OCI-LY3 (cell line): ENCODE results near the gene PSMD14.

Experiments
- EZH2phosphoT487 ChIP-seq: fragments of 200-600 bp; shearing (Covaris generic); IDR thresholded peaks from 2 replicates; pipeline ENCODE4 v1.6.1; 2018; ENCODE audit warnings: antibody characterized with exemption, mixed run types, low read depth
- TF ChIP-seq, protein P1 (sequence below): fragments of 200-600, 300-600 bp; sonication (generic); IDR thresholded peaks from 2 replicates; pipeline ENCODE4 v1.5.1; 2014; ENCODE audit warnings: antibody characterized with exemption, low read length, low read depth

DNA sequence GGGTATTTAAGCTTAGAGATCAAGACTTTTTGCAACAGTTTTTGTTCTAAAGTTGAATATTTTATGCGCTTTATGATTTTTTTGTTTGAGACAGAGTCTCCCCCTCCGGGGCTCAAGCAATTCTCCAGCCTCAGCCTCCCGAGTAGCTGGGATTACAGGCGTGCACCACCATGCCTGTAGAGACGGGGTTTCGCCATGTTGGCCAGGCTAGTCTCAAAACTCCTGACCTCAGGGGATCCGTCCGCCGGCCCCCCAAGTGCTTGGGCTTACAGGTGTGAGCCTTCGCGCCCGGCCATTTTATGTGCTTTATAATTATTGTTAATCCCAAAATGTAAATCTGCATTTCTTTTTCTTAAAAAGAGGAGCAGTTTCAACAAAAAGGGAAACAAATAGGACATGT lies 136.9 kb downstream of the PSMD14 start:
- TF ChIP-seq, protein P1, sequence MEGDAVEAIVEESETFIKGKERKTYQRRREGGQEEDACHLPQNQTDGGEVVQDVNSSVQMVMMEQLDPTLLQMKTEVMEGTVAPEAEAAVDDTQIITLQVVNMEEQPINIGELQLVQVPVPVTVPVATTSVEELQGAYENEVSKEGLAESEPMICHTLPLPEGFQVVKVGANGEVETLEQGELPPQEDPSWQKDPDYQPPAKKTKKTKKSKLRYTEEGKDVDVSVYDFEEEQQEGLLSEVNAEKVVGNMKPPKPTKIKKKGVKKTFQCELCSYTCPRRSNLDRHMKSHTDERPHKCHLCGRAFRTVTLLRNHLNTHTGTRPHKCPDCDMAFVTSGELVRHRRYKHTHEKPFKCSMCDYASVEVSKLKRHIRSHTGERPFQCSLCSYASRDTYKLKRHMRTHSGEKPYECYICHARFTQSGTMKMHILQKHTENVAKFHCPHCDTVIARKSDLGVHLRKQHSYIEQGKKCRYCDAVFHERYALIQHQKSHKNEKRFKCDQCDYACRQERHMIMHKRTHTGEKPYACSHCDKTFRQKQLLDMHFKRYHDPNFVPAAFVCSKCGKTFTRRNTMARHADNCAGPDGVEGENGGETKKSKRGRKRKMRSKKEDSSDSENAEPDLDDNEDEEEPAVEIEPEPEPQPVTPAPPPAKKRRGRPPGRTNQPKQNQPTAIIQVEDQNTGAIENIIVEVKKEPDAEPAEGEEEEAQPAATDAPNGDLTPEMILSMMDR, result no peak
- TF ChIP-seq EZH2phosphoT487, result no peak
